GM19455 (cell line): ENCODE results near the gene WSCD2.

Source experiments
- ATAC-seq: cut with Tn5 transposase; IDR thresholded peaks from one replicate; pipeline ENCODE4 v1.9.1; 2021; ENCODE audit not compliant: unreplicated experiment

Gene WSCD2

DNA sequence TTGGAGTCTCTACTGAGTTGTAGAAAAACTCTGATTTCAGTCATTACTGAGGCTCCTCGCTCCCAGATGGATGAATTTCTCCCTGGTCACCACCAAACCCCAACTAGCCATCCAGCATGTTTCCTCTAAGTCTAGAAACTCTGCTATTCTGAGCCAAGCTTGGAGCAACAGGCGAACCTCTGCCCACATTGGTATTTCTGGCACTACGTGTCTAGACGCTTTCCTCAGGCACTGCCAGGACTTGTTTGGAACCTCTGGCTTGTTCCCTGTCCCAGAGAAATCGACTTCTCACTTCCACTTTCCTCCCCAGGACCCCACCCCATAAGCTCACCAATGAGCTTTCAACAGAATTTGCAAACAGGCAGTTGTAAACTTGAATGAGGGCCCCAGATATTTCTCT is 27.6 kb downstream of the WSCD2 start:
- ATAC-seq = no peak

DNA sequence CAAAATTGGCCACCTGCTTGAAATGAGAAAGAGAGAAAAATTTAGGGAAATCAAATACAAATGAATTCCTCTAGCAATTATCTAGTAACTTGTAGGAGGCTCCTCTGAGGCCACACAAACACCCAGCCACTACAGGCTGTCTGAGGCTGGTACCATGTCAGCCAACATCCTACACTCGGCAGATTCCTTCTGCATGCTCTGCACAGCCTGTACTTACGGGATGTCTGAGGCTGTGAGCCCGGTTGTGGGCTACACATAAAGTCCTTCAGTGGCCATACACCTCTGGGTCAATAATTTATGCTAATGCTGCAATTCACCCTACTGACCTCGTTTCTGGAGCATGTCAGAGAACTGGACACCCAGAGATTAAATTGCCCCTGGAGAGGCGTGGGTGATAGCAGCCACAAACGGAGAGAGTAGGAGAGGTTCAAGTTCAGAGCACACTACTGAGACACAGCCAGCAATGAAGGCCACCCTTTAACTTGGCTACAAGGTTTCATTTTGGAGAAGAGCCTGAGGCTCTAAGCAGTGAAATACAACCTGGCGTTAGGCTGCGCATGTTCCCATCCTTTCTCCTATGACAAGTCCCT is 28.9 kb downstream of the WSCD2 start:
- no peak for ATAC-seq

DNA sequence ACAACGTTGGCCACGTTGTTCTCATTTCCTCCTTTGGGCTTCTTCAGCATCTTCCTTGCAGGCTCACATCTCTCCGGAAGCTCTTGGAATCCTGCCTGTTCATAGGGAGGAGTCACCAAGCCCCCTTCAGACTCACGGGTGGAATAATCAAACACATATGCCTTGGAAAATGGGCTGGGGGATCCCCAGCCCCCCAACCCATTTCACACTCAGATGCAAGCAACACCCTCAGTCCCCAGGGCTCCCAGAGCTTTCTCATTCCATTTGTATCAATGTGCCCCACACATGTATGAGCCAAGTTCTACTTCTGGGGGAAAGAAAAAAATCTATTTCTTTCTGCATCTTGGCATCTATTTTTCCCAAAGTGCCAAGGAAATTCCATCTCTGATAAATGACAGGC is 33.1 kb downstream of the WSCD2 start:
- no peak for ATAC-seq

DNA sequence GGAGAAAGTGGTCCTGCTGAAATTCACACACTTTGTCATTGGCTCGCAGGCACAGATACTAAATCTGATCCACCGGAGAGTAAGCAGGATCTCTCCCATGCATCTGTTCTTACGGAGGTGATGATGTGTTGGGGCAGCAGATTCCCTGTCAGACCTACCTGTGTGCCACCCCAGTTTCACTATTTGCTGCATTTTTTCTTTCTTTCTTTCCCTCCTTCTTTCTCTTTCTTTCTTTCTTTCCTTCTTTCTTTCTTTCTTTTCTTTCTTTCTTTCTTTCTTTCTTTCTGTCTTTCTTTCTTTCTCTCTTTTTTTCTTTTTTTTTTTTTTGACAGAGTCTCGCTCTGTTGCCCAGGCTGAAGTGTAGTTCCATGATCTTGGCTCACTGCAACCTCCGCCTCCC is 37.4 kb downstream of the WSCD2 start:
- ATAC-seq = no peak

DNA sequence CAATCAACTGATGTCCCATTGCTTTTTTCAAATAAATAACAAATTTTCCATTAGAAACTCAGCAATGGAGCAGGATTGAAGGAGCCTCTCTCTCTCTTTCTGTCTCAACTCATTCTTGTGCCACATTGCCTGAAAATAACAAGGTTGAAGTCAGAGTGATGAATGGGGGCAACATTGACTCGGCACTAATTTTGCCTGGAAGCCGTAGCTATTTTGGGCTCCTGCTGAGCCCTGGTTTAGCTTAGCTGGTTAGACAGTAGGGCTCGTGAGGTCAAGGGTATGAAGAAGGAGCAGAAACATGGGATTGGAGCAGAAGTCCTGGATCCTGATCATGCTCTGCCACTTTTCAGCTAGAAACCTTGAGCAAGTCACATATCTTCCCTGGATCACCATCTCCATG is 38.9 kb downstream of the WSCD2 start:
- ATAC-seq = no peak

DNA sequence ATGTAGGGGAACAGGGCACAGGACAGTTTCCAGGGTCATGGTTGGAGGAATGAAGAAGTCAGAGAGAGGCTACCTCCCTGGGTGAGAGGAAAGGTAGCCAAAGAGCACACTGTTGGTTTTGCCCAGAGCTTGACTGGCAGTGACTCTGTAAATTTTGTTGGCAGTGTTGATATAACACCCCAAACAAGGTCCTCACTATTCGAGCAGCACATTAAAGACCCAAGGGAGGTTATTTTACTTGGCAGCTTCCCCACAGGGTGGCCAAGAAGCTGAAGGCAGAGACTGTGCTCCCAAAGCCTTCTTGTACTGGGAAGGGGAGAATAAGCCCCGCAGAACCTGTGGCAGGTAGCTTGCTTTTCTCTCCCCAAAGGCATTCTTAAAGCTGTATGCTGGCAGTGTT is 40.6 kb downstream of the WSCD2 start:
- ATAC-seq = no peak

DNA sequence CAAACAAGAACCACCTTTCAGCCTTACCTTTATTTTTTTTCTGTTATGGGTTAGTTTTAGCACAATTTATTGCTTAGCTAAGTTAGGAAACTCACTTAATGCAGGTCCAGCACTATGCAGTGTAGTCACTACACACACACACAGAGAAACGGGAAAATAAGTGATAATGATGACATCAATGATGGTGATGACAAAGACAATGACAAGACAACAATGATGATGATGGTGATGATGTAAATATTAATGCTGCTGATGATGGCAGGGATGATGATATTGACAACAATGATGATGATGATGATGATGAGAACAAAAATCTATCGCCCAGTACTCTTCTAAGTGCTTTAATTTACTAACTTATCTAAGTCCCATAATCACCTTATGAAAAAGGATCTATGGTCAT is 41.1 kb downstream of the WSCD2 start:
- no peak for ATAC-seq

DNA sequence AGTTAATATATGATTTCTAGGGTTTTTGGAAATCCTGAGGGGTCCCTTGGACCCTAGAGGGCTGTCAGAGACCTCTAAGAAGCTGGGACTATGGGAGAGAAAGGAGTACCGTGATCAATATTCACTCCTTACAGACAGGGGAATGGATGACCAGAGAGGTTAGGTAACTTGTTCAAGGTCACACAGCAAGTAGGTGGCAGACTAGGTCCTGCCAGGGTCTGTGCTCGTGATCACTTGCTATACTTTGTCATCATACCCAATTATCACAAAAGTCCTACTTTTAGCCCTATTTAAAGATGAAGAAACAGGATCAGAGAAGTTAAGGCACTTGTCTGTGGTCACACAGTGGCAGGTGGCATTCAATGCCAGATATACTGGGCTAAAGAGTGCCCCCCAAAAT is 42.9 kb downstream of the WSCD2 start:
- no peak for ATAC-seq

DNA sequence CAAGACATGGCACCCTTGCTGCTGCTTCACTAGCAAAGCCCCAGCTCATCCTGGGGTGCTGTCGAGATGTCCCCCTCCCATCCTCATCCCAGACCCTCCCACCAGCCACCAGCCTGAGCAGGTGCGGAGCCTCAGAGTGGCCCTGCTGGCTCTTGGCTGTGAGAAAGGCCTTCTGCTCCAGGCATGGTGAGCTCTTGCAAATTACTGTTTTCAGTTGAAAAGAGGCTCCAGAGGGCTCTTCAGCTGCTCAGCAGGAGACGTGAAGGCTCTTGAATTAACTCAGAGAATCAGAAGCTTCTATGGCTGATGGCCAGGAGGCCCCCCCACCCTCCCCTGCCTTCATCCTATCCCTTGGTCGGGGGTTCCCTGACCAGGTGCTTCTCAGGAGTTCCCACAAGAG is 44.1 kb downstream of the WSCD2 start:
- ATAC-seq = no peak

DNA sequence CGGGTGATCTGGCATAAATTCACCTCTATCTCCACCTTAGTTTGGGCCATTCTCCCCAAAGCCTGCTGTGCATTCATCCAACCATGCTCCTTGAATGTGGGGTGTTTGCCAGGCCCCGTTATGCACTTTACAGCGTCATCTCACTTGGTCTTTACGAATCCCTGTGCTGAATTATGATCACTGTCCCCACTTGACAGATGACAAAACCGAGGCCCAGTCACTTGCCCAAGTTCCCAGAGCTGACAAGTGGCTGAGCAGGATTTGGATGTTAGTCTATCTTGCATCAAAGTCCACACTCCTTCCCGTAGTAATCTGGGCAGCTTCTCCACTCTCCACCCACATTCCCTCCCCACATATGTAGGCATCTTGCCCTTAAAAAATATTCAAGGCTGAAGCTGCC is 44.8 kb downstream of the WSCD2 start:
- ATAC-seq = no peak

DNA sequence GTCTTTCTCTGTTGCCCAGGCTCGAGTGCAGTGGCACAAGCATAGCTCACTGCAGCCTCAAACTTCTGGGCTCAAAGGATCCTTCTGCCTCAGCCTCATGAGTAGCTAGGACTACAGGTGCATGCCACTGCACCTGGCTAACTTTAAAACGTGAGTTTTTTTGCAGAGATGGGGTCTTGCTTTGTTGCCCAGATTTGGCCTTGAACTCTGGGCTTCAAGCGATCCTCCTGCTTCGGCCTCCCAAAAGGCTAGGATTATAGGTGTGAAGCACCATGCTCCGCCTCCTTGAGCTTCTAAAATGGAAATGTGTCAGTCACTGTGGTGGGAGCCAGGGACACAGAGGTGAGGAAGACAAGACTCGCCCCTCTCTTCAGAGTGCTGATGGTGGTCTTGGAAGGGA is 45.6 kb downstream of the WSCD2 start:
- no peak for ATAC-seq

DNA sequence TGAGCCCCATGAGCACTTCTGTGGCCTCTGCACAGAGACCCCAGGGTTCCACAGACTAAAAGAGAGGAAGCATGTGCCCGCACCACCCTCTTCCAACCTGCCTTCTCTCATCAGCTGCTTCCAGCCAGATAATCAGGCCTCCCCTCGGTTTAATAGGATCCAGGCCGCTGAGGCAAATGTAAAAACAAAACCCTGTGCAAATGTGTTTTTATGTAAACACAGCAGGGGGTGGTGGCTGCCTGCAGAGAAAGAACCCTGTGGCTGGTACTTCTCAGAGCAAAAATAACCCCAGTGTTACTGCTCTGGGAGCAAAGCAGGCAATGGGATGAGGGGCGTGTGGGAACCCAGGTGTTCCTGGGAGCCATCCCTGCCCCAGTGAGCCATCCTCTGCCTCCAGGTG is 46.2 kb downstream of the WSCD2 start:
- no peak for ATAC-seq

DNA sequence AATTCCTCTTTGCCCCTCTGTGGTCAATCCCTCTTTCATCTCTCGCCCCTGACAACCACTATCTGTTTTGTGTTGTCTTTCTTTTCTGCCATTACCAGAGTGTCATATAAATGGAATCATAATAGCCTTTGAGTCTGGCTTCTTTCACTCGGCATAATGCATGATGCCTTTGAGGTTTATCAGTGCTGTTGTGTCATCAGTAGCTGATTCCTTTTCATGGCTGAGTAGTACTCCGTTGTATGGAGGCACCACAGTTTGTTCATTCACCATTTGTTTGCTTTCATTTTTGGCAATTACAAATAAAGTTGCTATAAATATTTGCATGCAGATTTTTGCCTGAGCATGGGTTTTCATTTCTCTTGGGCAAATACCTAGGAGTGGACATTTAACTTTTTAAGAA is 47.2 kb downstream of the WSCD2 start:
- ATAC-seq = no peak

DNA sequence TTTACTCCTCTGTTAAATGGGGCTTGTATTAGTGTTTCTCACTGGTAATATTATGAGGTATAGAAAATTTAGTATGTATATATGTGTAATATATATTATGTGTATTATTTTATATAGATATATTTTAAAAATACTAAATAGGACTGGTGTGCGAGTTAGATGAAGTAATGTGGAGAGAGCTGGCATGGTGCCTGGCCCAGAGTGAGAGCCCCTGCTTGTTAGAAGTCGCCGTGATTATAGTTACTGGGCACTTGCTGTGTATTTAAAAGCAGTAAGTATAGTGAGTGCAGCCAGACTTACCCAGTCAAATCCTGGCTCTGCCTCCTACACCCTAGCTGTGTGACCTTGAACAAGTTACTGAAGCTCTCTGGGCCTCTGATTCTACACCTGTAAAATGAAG is 48.0 kb downstream of the WSCD2 start:
- no peak for ATAC-seq

DNA sequence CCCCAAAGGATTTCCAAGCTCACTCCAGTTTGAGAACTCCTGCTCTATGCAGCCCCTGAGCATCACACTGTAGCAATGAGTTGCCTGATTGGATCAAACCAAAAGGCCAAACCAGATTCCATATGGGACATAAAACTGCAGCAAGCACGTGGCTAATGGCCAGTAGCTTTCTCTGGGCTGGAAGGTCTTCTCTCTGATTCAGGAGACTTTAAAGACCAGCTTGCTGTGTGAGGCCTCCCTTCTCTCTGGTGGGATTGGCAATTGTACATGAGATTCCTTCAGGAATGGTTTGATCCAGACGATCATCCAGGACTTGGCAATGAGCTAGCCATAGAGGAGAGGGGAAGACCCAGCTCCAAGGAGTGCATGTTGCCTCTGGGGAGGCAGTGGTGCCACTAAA is 50.2 kb downstream of the WSCD2 start:
- ATAC-seq = no peak

DNA sequence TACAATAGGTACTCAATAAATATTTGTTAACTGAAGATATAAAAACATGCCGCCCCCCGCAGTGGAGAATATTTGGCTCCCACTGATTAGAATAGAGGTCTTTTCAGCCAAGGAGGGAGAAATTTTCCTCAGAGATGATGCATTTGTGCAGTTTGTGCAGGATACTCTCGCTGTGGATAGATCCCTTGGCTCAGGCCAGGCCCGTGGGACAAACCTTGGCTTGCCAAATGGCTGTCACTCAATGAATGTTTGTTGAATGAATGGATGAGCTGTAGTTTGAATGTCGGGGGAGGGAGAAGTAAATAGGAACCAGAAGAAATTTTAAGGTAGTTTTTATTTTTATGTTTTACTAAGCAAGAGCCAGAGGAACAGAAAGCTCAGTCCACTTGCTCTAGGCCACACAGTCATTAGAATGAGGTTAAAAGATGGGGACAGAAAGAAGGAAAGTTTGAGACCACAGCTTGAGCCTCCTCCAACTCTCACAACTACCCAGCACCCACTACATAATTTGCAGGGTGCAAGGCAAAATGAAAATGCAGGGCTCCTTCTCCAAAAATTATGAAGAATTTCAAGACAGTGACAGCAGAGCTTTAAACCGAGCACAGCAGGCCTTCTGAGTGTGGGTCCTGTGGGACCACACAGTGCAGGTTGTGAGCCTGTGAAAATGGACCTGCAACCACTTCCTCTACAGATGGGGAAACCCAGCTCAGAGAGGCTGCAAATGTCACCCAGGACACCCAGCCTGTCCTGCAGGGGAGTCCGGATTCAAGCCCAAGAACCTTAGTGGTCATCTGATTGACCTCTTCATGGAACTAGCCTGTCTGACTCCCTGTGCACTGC is 51.4 kb downstream of the WSCD2 start:
- ATAC-seq = no peak

DNA sequence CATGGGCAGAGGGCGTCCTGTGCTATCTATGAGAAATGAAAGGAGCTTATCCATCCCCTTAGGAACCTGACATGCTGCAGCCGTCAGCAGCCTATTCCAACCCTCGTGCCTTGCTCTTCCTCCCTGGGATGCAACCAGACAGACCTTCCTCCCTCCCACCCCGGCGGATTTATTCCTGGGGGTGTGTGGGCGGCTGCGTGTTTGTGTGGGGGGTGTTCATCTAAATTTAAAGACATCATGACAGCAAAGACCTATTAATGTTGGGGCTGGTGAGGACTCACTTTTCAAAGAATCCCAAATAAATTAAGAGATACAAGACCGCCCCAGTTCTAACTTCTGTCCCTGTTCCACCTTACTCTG is 52.0 kb downstream of the WSCD2 start:
- no peak for ATAC-seq

DNA sequence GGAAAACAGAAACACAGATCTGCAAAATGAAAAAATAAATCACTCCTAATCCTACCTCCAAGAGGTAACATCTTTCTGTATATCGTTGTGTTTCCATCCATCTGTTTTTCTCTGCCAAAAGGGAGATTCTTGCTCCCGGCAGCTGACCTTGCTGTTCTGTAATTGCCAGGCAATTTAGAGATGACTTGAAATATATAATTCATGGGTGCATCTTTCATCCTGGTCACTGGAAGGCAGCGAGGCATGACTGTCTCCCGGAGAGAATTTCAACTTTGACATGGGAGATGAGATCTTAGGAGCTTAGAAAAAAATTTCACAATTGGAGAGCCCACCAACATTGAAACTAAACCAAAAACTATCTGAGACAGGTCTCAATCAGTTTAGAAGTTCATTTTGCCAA is 53.0 kb downstream of the WSCD2 start:
- ATAC-seq = no peak

DNA sequence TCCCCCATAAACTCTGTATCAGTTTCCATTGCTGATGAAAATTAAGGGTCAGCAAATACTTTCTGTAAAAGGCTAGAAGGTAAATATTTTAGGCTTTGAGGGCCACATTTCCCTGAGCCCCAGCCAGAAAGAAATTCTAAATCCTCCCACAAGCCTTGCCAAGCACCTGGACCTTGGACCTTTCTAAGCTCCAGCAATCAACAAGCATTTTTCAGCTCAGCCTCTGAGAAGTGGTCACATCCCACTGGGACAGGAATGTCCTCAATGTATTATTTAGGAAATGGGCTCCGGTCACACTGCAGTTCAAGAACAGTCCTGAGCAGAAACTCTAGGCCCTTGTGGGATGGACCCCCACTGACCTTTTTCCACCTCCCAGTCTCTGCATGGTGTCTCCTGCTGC is 55.9 kb downstream of the WSCD2 start:
- ATAC-seq = no peak

DNA sequence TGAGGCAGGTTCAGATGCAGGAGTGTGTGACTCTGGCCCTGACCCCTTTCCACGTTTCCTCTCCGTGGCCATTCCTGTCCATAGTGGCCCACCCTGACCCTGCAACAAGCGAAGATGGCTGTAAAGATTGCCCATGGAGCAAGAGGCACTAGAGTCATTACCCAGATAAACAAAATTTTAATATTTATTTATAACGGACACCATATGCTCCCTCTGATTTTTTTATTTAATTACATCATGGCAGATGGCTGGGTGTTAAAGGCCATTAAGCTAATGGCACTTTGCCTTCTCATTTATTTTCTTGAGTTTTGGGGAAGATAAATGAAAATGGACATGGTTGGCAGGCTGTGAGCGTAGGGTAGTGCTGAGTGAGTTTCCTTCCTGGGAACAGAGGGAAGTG is 58.7 kb downstream of the WSCD2 start:
- no peak for ATAC-seq

DNA sequence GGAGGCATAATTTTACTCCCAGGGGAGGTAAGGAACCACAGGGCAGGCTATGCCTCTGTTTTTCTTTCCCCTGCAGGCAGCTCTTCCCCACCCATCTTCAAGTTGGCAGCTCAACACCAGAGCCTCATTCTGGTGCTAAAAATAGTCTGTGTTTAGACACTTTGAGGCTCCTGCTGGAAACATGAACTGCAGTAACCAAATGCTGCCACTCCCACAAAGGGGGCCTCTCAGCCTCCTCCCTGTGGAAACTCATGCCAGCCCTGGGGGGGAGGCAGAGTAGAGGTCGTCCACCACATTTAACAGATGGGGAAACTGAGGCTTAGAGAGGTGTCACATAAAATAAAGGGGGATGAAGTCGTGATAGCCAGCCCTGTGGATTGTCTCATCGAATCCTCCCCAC is 61.4 kb downstream of the WSCD2 start:
- no peak for ATAC-seq

DNA sequence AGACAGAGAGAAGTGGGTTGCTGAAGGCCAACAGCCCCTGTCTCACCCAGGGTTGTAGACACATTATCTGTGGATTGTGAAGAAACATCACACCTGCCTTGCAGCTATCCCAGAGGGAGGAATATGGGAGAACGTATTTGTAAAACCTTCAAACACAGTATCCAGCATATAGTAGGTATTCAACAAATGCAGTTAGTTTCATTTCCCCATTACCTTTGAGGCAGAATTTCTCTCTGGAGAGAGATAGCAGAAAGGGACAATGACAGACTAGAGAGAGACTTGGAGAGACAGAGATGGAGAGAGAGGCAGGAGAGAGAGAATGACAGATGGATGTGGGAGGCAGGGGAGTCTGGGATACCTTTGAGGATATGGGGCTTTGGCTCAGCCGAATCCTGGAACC is 62.0 kb downstream of the WSCD2 start:
- no peak for ATAC-seq

DNA sequence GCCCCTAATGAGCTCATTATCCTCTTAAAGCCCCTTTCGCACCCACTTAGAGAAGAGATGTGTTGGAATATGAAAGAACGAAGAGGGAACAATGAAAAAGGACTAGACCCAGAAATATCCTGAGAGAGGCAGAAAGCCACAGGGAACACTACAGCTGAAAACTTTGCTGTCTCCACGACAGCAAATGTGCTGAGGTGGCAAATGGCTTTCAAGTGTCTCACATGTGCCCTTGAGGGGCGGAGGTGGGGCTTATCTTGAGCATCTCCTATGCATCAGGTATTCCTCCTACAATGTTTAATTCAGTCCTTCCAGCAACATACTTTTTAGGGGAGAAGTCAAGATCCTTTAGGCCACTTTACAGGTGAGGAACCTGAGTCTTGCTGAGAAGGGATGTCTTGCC is 62.9 kb downstream of the WSCD2 start:
- ATAC-seq = no peak
